Caki2 (cell line): ENCODE results near the gene C1QTNF7. TPM values are rescaled to one million over a fixed set of nuclear protein-coding genes. Genes with fewer than 3 reads are reported as not detected.

Experiments
- DNase-seq: peaks from one replicate; pipeline ENCODE4 v3.0.0-alpha.2; 2015; ENCODE audit warnings: low read depth
- in situ Hi-C: cut with HindIII; loops from 2 replicates; pipeline ENCODE4 v1.10.0; 2016; ENCODE audit warnings: low sequenced_read_pairs, low pct_unique_long_range_greater_than_20kb, mixed read lengths
- total RNA-seq: library from RNA; depleted of rRNA; stranded (reverse); fragments of >200 nt; shearing (Covaris generic); gene quantifications from 2 replicates; pipeline ENCODE4 v1.2.3, GENCODE V29; 2014; ENCODE audit warnings: low replicate concordance

C1QTNF7 gene
- total RNA-seq, 1 experiment from 2014 or later, result not detected

DNA sequence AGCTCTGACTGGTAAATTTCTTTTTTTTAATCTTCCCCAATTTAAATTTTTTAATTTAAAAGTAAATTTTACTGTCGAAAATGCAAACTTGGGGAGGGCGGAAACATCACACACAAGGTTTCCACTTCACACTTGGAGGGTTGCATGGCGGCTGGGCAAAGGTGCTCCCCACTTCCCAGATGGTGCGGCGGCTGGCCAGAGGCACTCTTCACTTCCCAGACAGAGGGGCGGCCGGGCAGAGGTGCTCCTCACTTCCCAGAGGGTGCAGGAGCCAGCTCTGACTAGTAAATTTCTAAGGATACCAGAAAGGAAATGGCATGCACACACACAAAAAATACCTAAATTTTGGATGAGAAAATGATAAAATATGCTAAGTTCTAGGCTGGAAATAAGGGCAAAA, 16.4 kb downstream of the C1QTNF7 start:
- DNase-seq, result no peak
- in situ Hi-C loops, result no loop called here

DNA sequence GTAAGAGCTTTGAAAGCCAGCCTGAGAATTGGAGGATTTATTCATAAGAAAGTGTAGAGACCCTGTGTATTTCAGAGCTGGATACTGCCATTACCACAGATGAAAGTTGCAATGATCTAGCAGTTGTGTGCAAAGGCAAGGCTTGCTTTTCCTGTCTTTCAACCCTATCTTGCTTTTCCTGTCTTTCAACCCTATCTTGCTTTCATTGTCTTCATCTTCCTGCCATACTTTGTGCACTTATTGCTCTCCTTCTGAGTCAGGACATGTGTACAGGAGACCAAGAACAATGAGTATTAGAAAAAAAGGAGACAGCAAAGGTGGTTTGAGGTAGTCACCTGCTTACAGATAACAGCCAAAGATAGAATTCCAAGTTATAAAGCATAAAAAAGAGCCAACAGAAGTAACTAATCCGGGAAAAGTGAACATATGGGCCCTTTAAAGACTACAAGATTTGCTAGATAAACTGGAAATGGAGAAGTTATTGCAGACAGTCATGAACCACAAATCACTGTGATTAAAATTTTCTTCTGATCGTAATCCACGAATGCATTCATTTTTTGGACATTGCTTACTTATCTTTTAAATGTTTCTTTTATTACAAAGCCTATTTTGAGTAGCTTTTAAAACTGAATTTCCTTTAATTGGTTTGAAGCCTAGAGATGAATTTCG, 17.2 kb downstream of the C1QTNF7 start:
- in situ Hi-C loops, result no loop called here
- no peak for DNase-seq

DNA sequence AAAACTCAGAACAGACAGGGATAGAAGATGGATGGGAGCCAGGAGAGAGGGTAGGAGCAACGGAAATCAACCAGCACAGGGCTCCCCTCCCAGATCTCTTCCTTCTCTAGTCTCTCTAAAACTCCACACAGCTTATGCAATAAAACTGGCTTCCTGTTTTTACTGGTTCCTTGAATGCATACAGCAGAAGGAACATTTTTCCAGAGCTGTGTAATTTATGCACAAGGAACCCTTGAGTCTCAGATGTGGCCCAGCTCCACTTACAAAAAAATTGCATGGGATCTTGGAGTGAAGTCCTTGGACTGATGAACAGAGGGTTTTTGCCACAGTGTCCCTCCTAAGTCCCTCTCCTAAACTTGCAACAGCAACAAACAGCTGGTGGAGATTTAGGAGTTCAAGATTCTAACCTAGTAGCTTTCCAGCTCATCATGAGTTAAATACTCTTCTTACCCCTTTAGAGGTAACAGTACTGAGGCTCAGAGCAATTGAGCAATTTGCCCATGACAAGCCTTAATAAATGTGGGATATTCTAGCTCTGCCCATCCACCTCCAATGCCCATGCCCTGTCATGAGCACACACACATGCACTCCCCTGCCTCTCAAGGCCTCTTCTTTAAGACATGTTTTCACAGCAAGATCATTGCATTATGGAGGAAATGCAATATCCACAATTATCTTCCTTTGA, 23.5 kb downstream of the C1QTNF7 start:
- DNase-seq, result no peak

DNA sequence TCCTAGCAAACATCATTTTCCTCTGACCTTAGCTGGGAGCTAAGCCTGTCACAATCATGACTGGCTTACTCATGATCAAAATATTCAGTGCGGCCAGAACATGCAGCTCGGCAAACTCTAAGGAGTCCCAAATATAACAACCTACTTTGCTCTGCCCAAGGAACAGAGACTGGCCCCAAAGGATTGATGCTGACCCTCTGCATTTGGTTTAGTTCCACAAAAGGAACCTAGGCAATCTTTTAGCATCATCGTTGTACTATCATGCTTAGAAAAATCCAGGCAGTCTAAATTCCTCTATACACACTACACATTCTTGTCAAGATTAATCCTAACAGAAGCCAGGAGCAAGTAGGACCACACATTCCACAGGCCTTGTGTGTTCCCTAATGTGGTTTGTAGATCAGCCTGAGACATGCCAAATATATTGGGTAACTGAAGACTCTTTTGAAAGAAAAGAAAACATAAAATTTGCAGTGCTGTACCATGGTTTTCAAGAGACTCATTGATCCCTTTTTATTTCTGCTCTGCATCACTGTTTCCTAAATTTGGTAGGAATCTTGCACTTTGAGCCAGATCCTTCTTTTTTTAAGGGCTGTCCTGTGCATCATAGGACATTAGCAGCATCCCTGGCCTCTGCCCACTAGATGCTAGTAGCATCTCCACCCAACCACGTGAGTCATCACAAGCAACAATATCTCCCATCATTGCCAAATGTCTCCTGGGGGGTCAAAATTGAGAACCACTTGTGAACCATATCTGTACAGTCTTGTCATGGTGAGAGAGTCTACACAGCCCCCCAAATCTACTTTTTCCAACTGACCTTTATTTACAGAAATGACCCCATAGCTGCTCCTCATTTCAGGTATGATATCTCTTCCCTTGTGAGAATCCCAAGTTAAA, 24.3 kb downstream of the C1QTNF7 start:
- in situ Hi-C loops, result no loop called here

More for the DNA sequence above, 23.5 kb downstream of the C1QTNF7 start:
- in situ Hi-C loops, result no loop called here

DNA sequence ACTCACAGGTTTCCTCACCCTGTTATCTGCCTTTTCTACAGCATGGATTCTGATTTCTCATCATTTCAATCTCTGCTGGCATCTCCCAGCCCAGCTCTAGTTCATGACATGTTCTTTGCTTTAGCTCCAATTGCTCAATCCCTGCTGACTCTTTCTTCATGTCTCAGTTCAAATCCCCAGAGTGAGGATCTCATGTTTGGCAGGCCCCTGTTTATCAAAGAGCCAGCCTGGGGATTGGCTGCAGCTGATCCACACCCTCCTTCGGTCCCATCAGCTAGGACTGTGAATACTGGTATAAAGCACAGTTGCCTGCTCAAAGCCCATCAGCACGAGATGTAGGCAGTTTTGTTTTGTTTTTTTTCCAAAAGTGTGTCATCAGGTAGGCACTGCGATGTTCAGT, 27.5 kb downstream of the C1QTNF7 start:
- in situ Hi-C loops, result no loop called here
- no peak for DNase-seq

More for the DNA sequence above, 24.3 kb downstream of the C1QTNF7 start:
- no peak for DNase-seq

DNA sequence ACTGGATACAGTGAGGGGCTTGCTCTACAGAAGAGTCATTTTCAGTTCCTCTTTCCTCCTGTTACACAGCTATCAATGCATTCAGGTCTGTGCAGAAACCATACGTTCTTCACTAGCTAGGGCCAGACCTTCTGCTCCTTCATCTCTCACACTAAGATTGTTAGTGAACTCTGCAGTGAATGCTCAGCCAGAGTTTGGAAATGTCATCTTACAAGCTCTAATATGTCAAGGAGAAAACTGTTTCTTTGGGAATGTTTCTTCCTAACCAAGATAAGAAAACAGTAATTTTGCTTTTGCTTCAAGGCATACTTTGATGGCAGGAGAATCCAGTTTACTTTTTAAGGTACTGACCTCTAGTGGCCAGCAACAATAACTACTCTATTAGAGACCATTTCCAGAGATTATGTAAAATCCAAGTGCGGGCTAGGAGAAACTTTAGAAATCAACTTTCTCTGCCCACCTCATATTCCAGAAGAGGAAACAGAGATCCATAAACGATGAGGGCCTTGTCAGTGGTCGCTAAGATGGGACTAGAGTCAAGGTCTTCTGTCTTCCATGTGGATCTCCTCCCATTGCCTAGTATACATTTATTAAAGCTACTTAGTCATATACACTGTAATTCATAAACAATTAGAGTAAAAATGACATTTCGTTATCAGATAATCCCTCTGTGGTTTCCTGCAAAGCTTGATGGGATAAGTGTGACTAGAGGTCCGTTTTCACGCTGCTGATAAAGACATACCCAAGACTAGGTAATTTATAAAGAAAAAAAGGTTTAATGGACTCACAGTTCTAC, 29.8 kb downstream of the C1QTNF7 start:
- in situ Hi-C loops, result no loop called here
- peak; percentile 22 for DNase-seq

DNA sequence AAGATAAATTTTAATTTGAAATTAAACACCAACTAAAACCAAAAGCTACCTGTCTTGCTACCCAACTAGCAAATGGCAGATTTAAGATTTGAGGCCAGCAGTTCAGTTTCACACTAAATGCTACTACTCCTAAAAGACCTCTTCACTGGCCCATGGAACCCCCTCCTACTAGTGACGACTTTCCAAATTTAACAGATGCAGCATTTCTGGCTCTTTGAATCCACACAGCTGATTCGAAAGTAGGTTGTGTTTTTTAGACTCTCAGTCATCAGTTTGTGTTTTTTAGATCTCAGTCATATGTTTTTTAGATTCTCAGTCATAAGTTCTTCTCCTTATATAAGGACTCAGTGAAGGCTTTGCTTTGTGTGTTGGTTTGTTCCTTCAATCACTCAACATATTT, 30.8 kb downstream of the C1QTNF7 start:
- in situ Hi-C loops, result no loop called here
- DNase-seq, result no peak

DNA sequence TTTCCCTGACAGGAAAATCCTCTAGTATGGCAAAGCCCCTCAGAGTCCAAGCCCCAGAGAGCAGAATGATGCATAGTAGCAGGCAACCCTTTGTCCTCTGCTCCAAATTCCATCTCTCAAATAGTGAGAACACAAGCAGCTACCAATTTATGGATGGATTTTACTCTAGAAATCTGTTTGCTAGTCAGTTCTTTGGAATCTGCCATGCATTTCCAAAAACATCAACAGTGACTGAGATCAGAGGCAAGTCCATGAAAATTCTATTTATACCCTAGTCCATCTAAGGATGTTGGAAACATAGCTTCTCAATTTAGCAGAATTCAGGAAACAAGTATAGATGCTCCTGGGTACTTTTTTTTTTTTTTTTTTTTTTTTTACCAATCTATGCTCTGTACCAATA, 31.9 kb downstream of the C1QTNF7 start:
- in situ Hi-C loops, result no loop called here

DNA sequence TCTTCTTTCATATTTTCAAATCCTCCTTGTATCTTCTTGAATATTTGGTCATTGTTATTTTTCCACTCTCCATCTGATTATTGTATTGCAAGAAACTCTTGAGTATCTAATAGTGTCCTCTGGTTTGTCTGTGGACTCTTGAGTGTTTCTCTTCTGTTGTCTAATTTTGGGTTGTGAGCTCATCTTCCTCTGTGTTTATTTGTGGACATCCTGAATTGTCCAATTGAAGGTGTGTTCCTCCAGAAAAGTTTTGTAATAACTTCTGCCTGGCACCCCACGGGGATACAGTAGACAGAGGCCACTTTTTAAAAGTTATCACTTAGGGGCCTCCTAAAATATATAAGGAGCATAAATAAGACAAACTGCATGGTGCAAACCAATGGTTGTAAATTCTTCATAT, 38.8 kb downstream of the C1QTNF7 start:
- in situ Hi-C loops, result no loop called here
- no peak for DNase-seq

More for the DNA sequence above, 31.9 kb downstream of the C1QTNF7 start:
- DNase-seq, result no peak

DNA sequence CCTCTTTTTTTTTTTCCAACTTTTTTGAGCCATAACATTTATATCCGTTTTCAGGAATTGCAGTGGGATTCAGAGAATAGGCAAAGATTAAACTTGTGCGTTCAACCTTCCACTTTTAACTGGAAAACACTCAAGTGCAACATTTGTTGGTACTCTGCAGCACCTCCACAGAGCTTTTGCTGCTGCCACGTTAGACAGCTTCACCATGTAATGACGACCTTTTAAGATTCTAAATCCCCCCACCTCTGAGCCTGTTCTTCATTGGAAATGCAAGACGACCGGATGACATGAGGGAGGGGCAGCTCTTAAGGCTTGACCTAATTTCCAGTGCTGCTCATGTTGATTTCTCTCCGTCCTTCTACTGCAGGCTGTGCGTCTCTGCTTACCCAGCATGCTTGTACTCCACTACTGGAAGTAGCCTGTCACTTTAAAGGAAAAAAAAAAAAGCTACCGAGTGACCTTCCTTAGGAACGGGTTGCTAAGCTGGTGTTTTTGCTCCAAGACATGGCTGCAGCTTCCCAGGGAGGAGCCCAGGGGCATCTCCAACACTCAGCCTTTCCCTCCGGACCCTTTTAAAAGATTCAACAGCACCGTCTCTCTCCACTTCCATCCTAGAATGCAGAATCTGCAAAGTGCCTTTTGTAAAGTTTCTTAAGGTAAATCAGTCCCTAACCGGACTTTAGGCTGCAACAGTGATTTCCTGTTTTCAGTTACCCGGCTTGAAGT, 41.7 kb downstream of the C1QTNF7 start, which contains the start of gene CC2D2A:
CC2D2A (plus strand) TSS at position 481 of the 726 bp plus-strand sequence. CDS start 6,051 bp downstream, outside the sequence.
- no peak for DNase-seq
- in situ Hi-C loops, result no loop called here

DNA sequence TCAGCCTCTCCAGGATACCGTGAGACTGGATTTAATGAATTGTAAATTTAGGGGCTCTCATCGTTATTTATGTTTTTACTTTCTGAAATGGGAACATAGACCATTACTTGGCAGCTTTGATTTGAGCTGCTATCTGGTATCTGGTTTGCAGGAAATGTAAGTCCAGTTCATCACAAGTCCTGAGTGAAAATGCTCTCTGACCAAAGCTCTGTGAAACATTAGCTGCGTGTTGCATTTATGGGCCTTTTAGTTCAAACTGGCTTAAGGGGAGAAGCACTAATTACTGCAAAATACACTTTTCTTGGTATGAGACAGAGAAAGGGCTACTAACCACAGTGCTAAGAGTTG, 42.3 kb downstream of the C1QTNF7 start:
- no peak for DNase-seq
- in situ Hi-C loops, result no loop called here

DNA sequence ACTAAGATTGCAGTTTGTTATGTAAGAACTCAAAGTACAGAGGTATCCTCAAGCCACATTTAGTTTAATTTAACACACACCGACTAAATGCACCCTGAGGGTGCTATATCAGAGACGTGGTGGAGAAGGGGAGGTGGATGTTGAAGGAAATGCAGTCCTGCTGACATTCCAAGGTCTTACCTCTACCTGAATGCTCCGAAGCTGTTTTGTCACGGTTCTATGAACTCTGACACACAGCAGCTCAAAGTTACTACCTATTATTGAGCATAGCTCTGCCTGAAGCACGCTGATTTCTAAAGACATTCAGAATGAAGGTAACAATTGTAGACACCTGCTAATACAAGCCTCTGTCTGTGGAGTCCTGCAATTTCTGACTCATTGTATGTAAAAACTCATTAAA, 48.6 kb downstream of the C1QTNF7 start:
- in situ Hi-C loops, result no loop called here
- DNase-seq, result no peak

DNA sequence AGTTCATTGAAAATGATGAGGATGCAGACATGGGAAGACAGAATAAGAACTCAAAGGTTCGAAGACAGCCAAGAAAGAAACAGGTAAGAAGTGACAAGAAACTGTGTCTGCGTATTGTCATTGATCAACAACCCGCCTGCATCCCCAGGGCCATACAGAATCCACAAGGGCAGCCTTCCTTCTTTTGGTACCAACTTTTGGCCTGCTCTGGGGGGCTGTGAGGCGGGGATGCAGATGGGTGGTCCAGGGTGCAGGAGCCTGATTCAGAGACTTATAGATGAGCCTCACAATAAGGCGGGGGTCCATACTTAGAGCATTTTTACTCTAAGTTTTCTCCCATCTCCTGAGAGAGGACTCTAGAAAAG, 50.9 kb downstream of the C1QTNF7 start:
- in situ Hi-C loops, result no loop called here
- no peak for DNase-seq

DNA sequence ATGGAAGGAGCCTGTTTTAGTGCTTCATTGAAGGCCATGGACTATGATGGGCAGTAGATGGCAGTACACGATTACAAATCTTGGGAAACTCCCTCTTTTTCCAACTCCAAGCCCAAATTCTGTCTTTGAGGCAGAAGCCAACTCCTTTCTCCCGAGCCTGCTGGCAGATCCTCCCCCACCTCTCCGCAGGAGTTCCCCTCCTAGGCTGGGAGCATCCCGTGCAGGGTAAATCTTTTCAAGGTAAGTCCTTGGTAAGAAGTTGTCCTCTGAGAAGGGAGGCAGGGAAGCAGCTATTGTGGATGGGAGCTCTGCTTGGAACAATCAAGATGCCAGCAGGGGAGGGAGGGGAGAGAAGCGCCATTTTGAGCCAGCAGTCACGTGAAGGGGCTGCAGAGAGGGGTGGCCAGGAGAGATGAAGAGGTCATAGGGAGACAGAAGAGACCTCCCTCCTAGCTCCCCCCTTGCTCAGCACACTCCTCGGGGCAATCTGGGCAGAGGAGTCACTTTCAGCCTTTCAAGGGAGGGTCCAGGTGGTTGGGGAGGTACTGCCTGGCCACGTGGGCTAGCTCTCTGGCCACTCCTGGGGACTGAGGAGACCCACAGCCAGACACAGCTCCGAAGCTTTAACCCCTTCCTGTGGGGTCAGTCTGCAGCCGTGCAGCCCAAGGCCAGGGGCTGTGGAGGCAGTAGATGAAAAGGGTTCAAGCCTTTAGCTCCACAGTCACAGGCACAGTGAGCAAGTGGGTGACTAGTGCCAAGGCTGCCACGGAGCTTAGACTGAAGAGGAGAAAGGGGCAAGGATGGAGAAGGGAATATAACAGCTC, 51.5 kb downstream of the C1QTNF7 start:
- DNase-seq, result peak; percentile 90
- in situ Hi-C loops, result no loop called here

DNA sequence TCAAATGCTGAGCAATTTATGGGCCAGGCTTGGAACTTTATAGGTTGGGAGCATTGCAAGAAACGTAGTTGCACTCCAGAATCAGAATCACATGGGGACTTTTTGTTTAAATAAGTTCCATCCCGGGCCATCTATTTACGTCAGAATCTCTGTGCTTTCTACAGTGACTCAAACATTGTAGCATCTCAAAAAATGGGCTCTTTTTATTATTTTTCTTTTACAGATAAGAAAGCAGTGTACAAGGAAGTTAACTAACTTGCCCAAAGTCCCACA, 52.0 kb downstream of the C1QTNF7 start:
- in situ Hi-C loops, result no loop called here

DNA sequence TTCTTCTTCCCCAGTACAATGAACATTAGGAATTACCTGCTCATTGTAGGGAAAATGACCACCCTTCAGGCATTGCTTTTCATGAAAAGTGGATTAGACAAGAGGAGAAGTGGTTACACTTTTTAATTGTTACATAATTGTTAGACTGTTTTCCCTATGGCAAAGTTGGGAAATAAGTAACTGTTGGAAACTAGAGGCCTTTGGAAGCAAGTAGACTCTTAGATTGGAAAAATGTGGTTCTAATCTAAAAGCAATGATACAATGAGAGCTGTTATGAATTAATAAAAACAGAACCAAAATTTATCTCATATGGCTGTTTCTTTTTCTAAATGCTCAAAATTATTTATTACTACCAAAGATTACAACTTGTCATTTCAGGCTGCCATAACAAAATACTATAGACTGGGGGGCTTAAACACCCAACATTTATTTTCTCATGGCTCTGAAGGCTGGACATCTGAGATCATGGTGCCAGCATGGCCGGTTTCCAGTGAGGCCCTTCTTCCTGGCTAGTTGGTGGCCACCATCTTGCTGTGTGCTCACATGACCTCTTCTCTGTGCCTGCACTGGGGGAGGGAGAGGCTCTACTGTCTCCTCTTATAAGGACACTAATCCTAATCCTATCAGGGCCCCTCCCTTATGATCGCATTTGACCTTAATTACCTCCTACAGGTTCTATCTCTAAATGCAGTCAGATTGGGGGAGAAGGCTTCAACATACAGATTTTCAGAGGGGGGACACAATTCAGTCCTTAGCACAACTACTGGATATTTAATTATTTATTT, 54.3 kb downstream of the C1QTNF7 start:
- DNase-seq, result no peak
- in situ Hi-C loops, result no loop called here

More for the DNA sequence above, 52.0 kb downstream of the C1QTNF7 start:
- DNase-seq, result no peak
